Subcutaneous adipose tissue (tissue), 4 donors: ENCODE measurements around the gene CEP57. TPM values are rescaled to one million over a fixed set of nuclear protein-coding genes. Genes with fewer than 3 reads are reported as not detected.

Experiments
- CTCF ChIP-seq: fragments of 450-650 bp; IDR thresholded peaks from one replicate; pipeline ENCODE4 v1.5.1; 2016; ENCODE audit warnings: low read depth, mild to moderate bottlenecking, control low read depth, antibody characterized with exemption, moderate library complexity
- total RNA-seq, 4 donors: library from RNA; depleted of rRNA; stranded (reverse); fragments of >200 nt; gene quantifications; one replicate each; pipeline ENCODE4 v1.1.0, GENCODE V29; 2016

Gene CEP57
- total RNA-seq, 4 donors from 2014 or later, result 31.5 to 49.5 (median 39.4) TPM

GRCh38 chr11:95827696-95828095 lies 37.4 kb downstream of the CEP57 start:
- no peak for TF ChIP-seq CTCF

- no peak for TF ChIP-seq CTCF
Observed at GRCh38 chr11:95829580-95830259, 39.4 kb downstream of the CEP57 start.

GRCh38 chr11:95831198-95831883 lies 41.0 kb downstream of the CEP57 start:
- no peak for TF ChIP-seq CTCF

- TF ChIP-seq CTCF, result no peak
Observed at GRCh38 chr11:95832763-95833162, 42.5 kb downstream of the CEP57 start.

- no peak for TF ChIP-seq CTCF
Observed at GRCh38 chr11:95833378-95833777, 43.1 kb downstream of the CEP57 start.

- TF ChIP-seq CTCF, result no peak
Observed at GRCh38 chr11:95835351-95835750, 45.1 kb downstream of the CEP57 start.

- TF ChIP-seq CTCF, result no peak
Observed at GRCh38 chr11:95835768-95836488, 45.6 kb downstream of the CEP57 start.
